NCI-H1417 (cell line): ENCODE measurements around the gene SMOC2.
A peak's percentile ranks its signal among the peaks of the same experiment; 100 is the strongest.

Experiments
- DNase-seq, 3 experiments: peaks; one replicate each; lab custom pipeline; 2025; lab: John Stamatoyannopoulos, UW

Gene SMOC2

DNA sequence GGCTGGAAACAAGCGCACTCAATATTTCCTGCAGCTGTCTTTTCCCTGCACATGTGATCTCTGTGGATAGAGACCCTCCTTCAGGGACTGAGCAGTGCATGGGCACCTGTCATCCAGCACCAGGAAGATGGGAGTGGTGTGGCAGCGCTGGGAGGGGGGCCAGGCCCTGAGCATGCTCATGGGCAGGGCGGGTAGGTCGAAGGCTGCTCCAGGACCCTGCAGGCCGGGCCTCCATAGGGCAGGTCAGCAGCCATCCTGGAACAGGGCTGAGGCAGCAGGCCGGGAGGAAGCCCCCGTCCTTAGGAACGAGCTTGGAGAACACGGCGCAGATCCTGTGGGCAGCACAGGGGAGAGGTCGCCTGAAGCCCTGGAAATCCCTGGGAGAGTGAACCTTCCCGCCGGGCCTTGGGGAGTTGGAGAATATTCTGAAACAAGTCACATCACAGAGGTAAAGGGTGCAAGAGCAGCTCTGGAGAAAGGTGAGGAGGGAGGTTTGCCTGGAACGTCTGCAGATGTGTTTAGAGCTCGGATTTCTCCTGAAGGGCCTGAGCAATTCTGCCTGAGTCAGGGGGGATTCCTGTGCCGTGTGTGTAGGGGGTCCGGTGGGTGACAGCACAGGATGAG lies 133.2 kb downstream of the SMOC2 start:
- no peak for DNase-seq

DNA sequence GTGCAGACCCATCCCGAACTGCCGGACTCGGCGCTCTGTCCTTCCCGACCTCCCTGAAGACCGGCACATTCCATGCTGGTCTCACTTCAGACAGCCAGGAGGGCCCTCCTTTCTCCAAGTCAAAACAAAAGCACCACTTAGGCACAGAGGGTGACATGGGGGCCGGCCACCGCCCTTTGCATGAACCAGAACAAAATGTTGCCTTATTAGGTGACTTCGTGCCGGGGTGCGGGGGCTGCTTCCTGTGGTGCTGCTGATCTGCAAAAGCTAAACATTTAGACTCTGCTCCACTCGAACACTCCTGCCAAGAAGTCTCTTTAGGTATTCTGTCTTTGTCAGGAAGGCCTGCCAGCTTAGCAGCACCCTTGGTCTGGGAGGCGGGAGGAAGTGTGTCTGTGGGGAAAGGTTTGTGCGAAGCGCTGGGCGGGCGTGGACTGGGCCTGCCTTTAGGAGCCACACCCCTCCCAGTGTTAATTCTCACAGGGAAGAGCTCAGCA lies 133.8 kb downstream of the SMOC2 start:
- DNase-seq: no peak

DNA sequence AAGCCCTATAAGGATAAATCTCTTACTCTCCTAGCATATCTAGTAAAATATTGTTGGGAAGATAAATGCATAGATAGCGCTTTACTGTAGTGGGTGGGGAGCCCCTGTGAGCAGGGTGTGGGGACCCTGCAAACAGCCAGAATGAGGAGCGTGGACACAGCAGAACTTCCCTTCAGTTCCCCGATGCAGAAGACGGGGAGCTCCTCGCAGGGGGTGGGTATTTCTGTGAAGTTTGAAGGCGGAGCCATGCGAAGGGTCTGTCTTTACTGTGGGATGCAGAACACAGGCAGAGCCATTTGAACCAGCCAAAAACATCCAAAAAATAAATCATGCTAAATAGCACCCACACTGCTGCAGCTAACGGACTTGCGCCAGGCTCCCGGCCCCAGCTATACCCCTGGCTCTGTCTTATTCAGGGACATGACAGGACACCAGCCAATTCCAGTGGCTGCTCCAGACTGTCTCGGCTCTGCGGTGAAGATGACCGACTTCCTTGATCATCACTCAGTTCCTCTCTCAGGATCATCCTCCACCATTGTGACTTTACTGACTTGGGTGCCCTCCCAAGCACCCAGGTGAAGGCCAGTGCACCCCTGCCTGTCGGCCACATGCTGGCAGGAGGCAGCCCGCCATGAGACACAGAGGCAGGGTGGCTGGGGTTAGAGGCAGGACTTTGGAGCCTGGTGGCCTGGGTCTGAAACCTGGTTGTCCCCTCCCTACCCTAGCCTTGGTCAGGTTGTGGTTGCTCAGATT lies 134.5 kb downstream of the SMOC2 start:
- DNase-seq: no peak

DNA sequence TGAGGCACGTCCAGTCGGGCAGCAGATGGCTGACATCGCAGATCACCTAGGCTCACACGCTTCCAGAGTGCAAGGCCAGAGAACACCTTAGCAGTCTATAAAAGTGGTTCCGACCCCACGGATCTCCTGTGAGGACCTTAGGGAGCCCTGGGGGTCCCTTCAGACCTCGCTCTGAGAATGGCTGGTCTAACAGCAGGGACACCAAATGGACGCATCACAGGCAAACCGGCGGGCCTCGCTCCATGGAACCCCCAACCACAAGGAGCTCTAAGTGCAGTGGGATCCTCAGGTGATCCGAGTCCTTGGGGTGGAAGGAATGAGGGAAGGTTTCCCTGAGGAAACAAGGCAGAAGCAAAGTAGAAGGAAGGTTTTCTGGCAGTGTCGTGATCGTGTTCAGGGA lies 135.4 kb downstream of the SMOC2 start:
- no peak for DNase-seq

DNA sequence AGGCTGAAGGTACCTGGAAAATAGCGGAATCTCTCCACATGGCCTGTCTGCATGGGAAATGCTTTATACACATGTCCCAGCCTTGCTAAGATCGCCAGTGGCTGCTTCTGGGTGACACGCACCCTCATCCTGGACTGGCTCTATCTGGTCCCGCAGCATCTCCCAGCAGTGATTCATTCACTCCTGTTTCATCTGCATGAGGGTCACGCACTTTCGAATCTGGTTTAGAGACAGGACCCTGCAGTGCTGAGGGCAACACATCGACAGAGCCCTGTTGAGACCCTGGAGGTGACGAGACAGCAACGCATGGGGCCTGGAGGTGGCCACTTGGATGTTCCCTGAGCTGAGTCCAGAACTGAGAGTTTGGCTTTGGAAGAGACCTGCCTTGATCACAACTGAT lies 136.5 kb downstream of the SMOC2 start:
- DNase-seq: no peak

DNA sequence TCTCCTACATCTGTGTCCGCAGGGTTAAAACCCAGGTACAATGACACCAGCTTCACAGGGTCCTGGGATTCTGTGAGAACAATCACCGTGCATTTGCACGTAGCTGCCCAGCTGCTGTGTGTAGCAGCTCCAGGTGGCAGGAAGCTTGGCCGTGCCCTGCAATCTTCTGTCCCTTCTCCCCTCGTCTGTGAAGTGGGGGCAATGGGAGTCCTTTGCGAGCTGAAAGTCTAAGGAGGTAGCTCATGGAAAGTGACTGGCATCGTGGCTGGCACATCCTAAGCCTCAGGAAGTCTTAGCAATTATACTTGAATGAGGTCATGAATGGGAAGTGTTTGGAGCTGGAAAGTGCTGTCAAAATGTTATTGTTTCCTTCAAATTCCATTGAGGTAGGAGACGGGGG lies 137.1 kb downstream of the SMOC2 start:
- no peak for DNase-seq

DNA sequence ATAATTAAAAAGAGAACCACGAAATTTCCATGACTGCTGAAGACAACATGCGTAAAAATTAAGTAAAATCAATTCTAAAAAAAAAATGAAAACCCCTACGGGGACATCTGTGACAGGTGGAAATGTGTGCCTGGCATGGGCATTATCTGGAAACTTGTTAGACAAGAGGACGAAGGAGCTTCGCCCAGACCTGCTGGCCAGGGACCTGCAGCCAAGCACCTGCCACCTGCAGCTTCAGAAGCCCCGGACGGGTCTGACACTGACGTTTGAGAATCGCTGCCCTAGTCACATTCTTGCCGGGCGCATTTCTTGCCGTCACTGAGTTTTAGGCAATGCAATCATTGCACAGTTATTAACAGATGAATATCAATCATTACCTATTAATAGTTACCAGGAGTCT lies 140.3 kb downstream of the SMOC2 start:
- DNase-seq: peak in 2 of 3 experiments; percentile 12 to 60

DNA sequence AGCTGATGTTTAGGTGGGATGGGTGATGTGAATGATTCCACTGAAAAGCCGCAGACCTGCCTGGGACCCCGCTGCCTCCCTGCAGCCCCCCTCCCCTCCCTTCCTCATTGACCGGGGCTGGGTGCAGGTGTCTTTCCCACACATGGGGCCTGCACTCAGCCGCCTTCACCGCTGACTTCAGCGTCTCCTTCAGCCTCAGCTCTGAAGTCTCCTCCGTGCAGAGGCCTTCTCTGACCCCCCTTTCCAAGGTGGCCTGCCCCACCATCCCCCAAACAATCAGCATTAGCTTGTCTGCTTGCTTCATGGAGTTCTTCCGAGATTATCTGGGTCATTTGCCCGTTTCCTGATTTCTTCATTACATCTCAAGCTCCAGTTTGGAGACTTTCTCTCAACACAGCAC lies 140.7 kb downstream of the SMOC2 start:
- no peak for DNase-seq

DNA sequence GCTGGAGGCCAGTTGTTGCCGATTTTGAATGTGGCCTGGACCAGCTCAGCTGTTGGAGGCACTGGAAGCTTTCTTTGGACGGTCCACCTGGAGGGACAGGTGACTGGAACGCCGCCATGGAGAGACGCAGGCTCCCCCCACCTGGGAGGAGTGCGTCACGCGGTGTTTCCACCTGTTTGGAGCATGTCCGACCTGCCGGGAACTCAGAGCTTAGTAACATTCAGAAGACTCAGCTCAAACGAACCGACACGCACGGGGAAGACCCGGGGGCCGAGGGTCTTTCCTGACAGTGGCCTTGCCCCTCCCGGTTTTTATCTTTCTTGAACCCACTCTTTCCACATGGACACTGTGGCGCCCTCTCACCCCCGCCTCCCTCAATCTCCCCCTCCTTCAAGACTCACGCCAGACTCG lies 141.6 kb downstream of the SMOC2 start:
- no peak for DNase-seq

DNA sequence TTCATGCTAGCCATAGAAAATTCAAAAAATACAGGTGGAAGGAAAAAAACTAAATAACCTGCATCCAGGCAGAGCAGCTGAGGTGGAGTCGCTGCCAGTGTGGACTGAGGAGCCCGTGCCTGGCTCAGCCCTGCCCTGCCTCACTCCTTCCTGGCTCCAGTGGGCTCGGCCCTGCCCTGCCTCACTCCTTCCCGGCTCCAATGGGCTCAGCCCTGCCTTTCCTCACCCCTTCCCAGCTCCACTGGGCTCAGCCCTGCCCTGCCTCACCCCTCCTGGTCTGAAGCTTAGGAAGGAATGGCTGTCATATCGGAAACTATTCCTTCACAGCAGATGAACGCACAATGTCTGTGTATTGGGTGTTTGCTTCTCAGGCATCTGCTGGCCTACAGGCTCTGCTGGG lies 142.1 kb downstream of the SMOC2 start:
- no peak for DNase-seq

DNA sequence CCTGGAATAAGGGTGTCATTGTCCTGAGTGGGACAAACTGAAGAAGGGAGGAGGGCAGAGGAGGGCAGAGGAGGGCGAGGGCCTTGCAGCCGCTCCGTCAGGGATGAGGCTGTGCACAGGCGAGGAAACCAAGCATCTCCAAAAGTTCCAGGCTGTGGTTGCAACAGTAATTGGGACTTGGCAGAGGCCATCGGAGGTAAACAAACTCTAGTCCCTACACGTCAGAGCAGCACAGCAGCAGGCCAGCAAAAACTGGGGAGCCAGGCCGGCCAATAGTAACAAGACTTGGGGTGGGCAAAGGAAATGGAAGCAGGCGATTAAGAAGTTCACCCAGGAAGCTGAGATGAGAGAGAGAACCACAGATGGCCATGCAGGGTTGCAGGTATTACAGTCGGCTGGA lies 142.8 kb downstream of the SMOC2 start:
- no peak for DNase-seq

DNA sequence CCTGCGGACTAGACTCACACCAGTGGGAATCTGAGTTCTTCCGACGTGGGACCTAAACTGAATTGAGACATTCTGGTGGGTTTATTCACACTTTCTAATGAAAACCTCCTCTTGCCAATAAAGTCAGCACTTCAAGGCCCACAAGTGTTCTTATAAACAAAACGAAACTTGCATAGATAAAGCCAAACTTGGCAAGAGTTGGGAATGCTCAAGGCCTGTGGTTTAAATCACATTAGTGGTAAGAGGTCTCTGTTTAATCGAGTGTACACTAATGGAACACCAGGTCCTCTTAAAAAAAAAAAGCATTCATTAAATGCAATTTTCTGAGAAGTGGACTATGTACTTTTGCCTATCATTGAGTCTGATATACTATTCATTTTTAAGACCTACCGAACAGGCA lies 143.3 kb downstream of the SMOC2 start:
- no peak for DNase-seq

DNA sequence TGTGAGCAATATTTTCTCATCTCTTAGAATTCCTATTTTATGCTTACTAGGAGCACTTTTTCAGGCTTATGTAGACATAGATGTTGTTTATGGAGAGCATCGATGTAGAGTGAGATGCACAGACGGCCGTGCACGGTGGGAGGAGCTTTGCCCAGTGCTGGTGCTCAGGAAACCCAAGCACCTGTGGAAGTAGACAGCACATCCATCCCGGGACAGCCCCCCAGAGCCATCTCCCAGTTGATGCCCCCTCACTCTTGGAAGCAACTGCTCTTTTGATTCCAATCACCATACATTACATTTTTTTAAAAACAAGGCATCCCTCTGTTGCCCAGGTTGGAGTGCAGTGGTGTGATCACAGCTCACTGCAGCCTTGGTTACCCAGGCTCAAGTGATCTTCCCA lies 143.7 kb downstream of the SMOC2 start:
- no peak for DNase-seq

DNA sequence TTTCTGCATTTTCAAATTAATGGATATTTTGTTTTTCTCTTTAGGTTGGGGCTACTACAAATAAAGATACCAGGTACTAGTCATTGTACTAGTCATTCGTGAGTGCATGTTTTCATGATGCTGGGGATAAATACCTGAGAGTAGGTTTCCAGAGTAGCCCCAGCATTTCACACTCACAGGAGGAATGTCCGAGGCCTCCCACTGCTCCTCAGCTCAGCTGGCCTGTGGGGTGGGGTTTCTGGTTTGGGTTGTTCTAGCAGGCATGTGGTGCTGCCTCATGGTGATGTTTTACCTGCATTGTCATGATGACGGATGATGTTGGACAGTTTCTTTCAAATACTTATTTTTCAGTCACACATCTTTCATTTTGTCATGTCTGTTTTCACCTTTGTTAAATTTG lies 144.5 kb downstream of the SMOC2 start:
- no peak for DNase-seq

DNA sequence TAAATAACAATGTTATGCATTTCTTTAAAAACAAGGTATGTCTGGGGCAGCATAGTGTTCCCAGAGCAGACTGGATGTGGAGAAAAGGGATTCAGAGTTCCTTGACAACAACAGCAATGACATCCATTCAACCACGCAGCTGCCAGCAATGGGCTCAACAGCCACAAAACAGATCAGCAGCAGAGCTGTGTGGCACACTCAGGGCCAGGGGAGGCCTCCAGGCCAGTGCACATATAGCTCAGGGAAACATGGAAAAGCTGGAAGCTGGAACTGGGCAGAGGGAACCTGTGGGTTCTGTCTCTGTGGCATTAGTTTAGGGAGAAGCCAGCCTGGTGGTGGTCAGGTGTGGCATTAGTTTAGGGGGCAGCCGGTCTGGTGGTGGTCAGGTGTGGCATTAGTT lies 148.3 kb downstream of the SMOC2 start:
- DNase-seq: no peak

DNA sequence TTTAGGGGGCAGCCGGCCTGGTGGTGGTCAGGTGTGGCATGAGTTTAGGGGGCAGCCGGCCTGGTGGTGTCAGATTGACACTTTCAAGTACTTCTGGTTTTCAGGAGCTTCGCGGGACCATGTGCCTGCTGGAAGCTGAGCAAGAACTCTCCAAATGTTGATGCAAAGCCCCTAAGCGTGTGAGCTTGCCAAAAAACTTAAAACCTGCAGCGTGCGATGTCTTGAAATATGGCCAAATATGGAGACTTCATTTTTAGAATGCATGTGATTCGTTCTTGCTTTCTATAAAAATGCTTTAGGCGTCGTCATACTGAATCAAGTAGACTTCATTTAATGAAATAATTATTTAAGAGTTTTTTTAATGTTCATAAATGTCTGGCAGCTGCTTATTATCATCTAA lies 149.4 kb downstream of the SMOC2 start:
- no peak for DNase-seq

DNA sequence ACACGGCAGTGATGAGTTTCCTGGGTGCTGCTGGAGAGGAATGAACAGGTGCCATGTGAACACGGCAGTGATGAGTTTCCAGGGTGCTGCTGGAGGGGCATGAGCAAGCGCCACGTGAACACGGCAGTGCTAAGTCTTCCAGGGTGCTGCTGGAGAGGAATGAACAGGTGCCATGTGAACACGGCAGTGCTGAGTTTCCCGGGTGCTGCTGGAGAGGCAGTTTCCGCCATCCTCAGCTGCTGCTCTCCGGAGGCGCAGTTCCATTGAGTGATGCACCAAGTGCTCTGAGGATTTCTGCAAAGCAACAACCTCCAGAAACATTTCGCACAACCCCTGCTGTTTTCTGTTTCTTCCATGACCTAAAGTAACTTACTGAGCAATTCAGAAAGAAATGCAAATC lies 155.4 kb downstream of the SMOC2 start:
- peak; percentile 17 to 82 (median 63) for DNase-seq

DNA sequence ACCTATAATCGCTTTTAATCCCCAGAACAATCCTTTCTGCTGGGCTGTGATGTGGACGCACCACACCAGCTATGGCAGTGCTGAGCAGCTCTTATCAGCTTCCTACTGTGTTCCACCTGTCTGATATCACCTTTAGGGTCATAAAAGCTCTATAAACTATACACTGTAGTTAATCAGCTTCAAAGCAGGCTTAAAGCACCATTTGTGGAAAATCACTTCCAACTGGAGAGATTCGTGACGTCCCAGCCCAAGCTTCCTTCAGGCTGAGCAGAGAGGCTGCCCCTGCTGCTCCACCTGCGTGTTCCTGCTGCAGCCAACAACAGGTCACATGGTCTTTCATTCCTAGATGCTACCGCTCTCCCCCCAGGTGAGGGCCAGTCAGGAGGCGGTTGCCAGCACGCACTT lies 156.5 kb downstream of the SMOC2 start:
- peak in 2 of 3 experiments; percentile 31 to 64 for DNase-seq

DNA sequence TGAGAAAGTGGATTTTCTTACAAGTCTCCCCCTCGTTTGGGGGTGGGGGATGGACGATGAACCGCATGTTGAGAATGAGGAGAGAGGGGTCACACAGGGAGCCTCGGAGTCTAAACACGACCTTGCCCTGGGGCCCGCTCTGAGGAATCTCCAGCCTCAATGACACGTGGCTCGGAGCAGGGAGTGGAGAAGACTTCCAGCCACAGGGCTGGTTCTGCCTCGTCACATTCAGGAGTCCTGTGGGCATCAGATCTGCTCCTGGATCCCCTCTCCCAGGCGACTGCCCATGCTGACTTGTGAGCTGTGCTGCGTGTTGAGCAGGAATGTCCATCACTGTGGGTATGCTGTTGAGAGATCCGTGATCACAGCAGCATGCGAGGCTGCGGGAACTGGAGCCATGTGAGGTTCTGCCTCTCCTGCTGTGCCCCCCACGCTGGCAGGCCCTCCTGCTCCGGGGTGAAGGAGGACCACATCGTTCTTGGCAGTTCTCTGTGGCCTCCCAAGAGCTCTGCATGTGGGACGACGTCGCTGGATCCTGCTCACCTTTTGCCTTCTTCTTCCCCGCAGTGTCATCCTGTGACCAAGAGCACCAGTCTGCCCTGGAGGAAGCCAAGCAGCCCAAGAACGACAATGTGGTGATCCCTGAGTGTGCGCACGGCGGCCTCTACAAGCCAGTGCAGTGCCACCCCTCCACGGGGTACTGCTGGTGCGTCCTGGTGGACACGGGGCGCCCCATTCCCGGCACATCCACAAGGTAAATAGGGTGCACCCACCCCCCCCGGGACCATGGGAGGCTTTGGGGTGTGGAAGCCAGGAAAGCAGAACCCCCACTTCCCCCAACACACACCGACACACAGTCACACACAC lies 157.5 kb downstream of the SMOC2 start:
- no peak for DNase-seq

DNA sequence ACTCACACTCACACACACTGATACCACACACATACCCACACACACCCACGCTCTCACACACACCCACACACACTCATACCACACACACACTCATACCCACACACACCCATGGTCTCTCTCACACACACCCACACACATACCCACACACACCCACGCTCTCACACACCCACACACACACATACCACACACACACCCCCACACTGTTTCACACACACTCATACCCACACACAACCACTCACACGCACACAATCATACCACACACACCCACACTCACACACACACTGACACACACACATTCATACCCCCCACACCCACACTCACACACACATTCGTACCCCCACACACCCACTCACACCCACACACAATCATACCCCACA lies 158.1 kb downstream of the SMOC2 start:
- no peak for DNase-seq

DNA sequence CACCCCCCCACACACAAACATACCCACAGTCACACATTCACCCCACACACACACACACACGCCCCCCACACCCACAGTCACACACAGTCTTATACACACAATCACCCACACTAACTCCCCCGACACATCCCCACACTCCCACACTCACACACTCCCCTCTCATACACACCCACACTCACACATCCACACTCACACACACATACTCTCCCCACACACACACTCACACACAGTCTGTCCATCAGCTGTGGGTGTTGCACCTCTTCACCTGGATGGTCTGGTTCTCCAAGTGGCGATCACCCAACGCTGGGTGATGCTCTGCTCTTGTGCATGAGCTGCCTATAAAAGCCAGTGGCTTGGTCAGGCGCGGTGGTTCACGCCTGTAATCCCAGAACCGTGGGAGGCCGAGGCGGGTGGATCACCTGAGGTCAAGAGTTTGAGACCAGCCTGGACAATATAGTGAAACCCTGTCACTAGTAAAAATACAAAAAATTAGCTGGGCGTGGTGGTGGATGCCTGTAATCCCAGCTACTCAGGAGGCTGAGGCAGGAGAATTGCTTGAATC lies 158.9 kb downstream of the SMOC2 start:
- no peak for DNase-seq

DNA sequence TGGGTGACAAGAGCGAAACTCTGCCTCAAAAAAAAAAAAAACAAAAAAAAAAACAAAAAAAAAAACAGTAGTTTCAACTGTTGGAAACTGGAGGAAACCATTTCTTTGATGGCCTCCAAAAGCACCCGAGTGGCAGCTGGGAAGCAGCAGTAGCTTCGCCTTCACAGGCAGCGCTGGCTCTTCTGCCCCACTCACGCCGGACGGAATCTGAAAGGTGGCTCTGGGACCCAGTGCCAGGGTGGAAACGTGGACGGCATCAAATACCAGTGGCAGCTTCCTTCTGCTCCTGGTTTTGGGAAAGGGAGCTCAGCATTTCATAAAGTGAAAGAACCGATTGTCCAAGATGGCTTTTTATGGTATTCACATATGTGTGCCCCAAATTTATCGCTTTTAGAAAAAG lies 159.4 kb downstream of the SMOC2 start:
- no peak for DNase-seq

DNA sequence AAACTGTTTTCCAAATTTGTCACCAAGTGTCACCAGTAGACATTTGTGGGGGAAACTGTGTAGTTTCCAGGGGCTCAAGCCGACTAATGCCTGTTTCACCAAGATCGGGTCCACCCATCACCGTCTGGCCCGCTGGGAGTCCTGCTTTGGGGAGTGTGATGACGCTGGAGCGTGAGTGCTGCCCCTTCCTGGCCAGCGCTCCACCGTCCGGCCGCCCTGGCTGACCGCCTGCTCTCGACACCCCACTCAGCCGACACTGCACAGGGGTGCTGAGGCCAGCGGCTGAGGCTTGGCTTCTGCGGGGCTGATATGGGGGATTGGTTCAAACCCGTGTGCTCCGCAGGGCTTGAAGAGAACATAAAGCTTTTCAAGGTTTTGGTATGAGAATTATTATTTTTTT lies 160.1 kb downstream of the SMOC2 start:
- no peak for DNase-seq
